Suprapubic skin (tissue), 3 donors: ENCODE measurements around the gene SCAF1.

Experiments
- POLR2A ChIP-seq, 2 donors: fragments of 450-650 bp; IDR thresholded peaks; one replicate each; pipeline ENCODE4 v1.6.1; 2017; ENCODE audit warnings: antibody characterized with exemption in 2 of 2, mild to moderate bottlenecking in 2 of 2, moderate library complexity in 2 of 2
- TF ChIP-seq, protein P1 (sequence below), 2 donors: fragments of 200-600 bp in 1 of 2; fragments of 450-650 bp in 1 of 2; sonication (generic) in 1 of 2; IDR thresholded peaks; one replicate each; pipeline ENCODE4 v1.5.1; 2016 to 2019; ENCODE audit warnings: antibody characterized with exemption in 2 of 2, mild to moderate bottlenecking in 1 of 2, moderate library complexity in 1 of 2

DNA sequence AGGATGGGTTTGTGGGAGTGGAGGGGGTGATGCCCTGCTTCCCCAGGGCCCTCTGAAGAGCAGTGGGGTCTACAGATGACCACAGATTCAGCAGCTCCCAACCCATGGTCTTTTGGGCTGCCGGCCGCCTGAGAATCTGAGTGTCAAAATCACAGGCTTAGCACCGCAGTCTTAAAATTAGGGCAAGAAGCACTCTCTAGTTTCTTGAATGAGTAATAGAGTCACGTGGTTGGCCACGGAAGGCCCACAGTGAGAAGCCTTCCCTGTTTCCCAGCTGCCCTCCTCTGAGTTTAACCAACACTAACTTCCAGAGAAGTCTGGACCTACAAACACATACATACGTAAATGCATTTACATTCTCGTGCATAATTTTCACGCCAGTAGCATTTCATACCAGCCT, 40.3 kb downstream of the SCAF1 start:
- TF ChIP-seq, protein P1, sequence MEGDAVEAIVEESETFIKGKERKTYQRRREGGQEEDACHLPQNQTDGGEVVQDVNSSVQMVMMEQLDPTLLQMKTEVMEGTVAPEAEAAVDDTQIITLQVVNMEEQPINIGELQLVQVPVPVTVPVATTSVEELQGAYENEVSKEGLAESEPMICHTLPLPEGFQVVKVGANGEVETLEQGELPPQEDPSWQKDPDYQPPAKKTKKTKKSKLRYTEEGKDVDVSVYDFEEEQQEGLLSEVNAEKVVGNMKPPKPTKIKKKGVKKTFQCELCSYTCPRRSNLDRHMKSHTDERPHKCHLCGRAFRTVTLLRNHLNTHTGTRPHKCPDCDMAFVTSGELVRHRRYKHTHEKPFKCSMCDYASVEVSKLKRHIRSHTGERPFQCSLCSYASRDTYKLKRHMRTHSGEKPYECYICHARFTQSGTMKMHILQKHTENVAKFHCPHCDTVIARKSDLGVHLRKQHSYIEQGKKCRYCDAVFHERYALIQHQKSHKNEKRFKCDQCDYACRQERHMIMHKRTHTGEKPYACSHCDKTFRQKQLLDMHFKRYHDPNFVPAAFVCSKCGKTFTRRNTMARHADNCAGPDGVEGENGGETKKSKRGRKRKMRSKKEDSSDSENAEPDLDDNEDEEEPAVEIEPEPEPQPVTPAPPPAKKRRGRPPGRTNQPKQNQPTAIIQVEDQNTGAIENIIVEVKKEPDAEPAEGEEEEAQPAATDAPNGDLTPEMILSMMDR (IDR thresholded peaks at IDR 0.05): no peak
- TF ChIP-seq POLR2A (IDR thresholded peaks at IDR 0.05): no peak
